Measurements from ENCODE around the gene CHORDC1.

CHORDC1 gene

GRCh38 chr11:90235526-90235925, 12.7 kb upstream of the CHORDC1 start:
- no peak for TF ChIP-seq CTCF (IDR thresholded peaks at IDR 0.05; ENCODE audit: borderline replicate concordance, control extremely low read depth, extremely low read depth, insufficient read depth, missing control alignments)
- no peak for DNase-seq (ENCODE audit: low spot score)
- in situ Hi-C loops (cut with MboI; ENCODE audit: low sequenced_read_pairs, unreplicated experiment), result no loop called here

- TF ChIP-seq CTCF (IDR thresholded peaks at IDR 0.05; ENCODE audit: borderline replicate concordance, control extremely low read depth, extremely low read depth, insufficient read depth, missing control alignments), result no peak
- in situ Hi-C loops (cut with MboI; ENCODE audit: low sequenced_read_pairs, unreplicated experiment), result no loop called here
- no peak for DNase-seq (ENCODE audit: low spot score)
These were observed 12.1 kb upstream of the CHORDC1 start for GRCh38 chr11:90234977-90235376.

- TF ChIP-seq CTCF (IDR thresholded peaks at IDR 0.05; ENCODE audit: borderline replicate concordance, control extremely low read depth, extremely low read depth, insufficient read depth, missing control alignments), result no peak
- DNase-seq (ENCODE audit: low spot score), result no peak
- in situ Hi-C loops (cut with MboI; ENCODE audit: low sequenced_read_pairs, unreplicated experiment), result no loop called here
These were observed 6.9 kb upstream of the CHORDC1 start for GRCh38 chr11:90229791-90230190.

GRCh38 chr11:90228056-90228455, 5.2 kb upstream of the CHORDC1 start:
- no peak for DNase-seq (ENCODE audit: low spot score)
- in situ Hi-C loops (cut with MboI; ENCODE audit: low sequenced_read_pairs, unreplicated experiment), result no loop called here
- TF ChIP-seq CTCF (IDR thresholded peaks at IDR 0.05; ENCODE audit: borderline replicate concordance, control extremely low read depth, extremely low read depth, insufficient read depth, missing control alignments), result no peak

GRCh38 chr11:90223248-90223585, 368 bp upstream of the CHORDC1 start:
- no peak for TF ChIP-seq CTCF (IDR thresholded peaks at IDR 0.05; ENCODE audit: borderline replicate concordance, control extremely low read depth, extremely low read depth, insufficient read depth, missing control alignments)
- no peak for DNase-seq (ENCODE audit: low spot score)
- in situ Hi-C loops (cut with MboI; ENCODE audit: low sequenced_read_pairs, unreplicated experiment), result no loop called here

GRCh38 chr11:90221803-90222458, 918 bp downstream of the CHORDC1 start:
- in situ Hi-C loops (cut with MboI; ENCODE audit: low sequenced_read_pairs, unreplicated experiment), result no loop called here
- TF ChIP-seq CTCF (IDR thresholded peaks at IDR 0.05; ENCODE audit: borderline replicate concordance, control extremely low read depth, extremely low read depth, insufficient read depth, missing control alignments), result no peak
- peak; percentile 35 for DNase-seq (ENCODE audit: low spot score)
